Activated T-helper 2 cell treated with anti-CD3 and anti-CD28 coated beads, Interferon-gamma antibody, Interleukin-2, Interleukin-4, amounts not matched to agents 10 μg/mL and 5 μg/mL and 100 μg/mL, durations not matched to agents 14 hours and 24 hours and 36 hours (primary cell): ENCODE results near the gene WBP2NL. TPM values are rescaled to one million over a fixed set of nuclear protein-coding genes. Genes with fewer than 3 reads are reported as not detected.

ENCODE experiments used
- DNase-seq: peaks from one replicate; pipeline ENCODE4 v3.0.0; 2021; ENCODE audit warnings: low spot score
- H3K27ac Mint-ChIP-seq: one replicate; pipeline ENCODE4 v1.8.0; 2021; ENCODE audit warnings: mixed read lengths
- H3K27me3 Mint-ChIP-seq: one replicate; pipeline ENCODE4 v1.8.0; 2021; ENCODE audit warnings: low read depth, mixed read lengths
- H3K36me3 Mint-ChIP-seq: one replicate; pipeline ENCODE4 v1.8.0; 2021; ENCODE audit warnings: low read depth, mixed read lengths
- H3K4me1 Mint-ChIP-seq: one replicate; pipeline ENCODE4 v1.8.0; 2021; ENCODE audit warnings: low read depth, mixed read lengths
- H3K4me3 Mint-ChIP-seq: one replicate; pipeline ENCODE4 v1.8.0; 2021; ENCODE audit warnings: low read depth, mild to moderate bottlenecking, moderate library complexity, mixed read lengths
- H3K9me3 Mint-ChIP-seq: one replicate; pipeline ENCODE4 v1.8.0; 2021; ENCODE audit warnings: mixed read lengths
- intact Hi-C: fragments of 100-400 bp; cut with micrococcal nuclease; formaldehyde crosslinking; loops from one replicate; pipeline ENCODE4 v1.15.1; 2023
- total RNA-seq: library from RNA; stranded (reverse); gene quantifications from 2 replicates; pipeline ENCODE4 v1.2.3, GENCODE V29; 2022

The WBP2NL gene
- total RNA-seq, 1 donor from 2014 or later = 1.3 TPM

DNA sequence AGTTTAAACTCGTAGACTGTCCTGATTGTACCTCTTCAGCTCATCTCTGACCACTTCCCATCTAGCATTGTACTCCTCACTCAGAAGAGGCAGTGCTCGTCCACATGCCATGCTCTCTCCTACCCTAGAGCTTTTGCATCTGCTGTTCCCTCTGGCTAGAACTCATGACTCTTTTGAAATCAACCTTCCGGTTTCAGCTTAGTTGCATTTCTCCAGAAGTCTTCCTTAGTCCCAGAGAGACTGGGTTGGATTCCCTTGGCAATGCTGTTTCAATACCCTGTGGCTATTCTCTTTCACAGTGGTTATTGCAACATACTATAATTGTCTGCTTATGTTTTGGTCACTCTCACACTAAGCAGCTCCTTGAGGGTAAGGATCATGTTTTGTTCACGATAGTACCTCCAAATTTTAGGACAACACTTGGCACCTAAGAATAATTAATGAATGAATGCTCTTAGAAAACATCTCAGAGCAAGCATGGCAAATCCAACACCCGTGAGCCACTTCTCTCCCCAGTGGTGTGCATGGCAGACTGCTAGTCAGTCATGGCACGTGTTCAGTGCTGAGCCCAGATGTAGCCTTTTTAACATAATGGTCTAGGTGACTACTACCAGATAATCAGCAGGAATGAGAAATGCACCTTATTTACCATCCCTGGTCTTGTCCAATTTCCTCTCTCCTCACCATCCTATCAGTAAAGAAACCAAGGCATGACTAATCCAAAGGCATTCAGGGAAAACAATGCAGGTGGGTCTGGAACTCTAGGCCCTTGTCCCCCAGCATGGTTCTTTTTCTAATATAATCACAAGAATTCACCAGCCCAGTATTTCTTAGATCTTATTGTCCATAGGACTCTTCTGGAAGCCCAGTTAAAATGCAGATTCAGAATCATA lies 14.8 kb upstream of the WBP2NL start:
- Mint-ChIP-seq H3K27ac (no peak overlapping the region), H3K36me3 (no peaks in the 10 kb centered on the region), H3K4me1 (no peaks in the 10 kb centered on the region), H3K27me3 (no peaks in the 10 kb centered on the region), H3K9me3 (no peaks in the 10 kb centered on the region), H3K4me3 (no peak overlapping the region)
- intact Hi-C loops = no loop called here
- DNase-seq = no peak

DNA sequence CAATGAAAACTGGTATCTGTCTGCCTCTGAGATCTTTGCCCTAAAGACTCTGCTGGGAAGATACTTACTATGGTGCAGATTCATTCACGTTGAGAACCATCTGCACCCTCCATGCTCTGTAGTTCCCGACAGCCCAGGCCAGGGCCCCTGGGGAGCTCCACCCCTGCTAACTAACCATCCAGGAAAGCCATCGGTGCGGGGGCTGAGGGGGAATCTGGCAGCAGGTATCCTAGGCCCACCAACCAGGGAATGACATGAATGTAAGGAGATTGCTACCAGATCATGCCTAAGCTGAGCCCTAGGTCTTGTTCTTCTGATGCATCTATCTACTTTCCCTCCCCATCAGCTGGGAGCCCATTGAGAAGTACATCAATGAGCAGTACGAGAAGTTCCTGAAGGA lies 11.3 kb upstream of the WBP2NL start:
- Mint-ChIP-seq H3K4me3 (no peak overlapping the region), H3K27me3 (no peaks in the 10 kb centered on the region), H3K9me3 (no peaks in the 10 kb centered on the region), H3K36me3 (no peaks in the 10 kb centered on the region), H3K27ac (no peak overlapping the region), H3K4me1 (no peaks in the 10 kb centered on the region)
- no peak for DNase-seq
- intact Hi-C loops = no loop called here

DNA sequence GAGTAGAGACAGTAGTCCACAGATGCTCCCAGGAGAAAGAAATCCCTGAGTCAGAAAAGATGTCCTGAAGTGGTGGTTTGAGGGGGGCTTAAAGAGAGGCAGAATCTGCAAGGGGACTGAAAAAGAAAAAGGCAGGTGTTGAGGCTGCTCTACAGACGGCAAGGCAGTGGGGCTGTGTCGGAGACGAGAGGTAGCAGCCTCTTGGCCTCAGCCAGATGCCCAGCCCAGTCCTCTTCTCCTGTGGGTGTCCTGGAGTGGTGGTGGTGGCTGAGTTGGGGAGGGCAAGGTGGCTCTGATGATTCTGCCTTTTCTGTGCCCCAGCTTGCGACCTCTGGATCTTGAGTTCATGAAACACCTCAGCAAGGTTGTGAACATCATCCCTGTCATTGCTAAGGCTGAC lies 9.3 kb upstream of the WBP2NL start:
- Mint-ChIP-seq H3K27me3 (no peaks in the 10 kb centered on the region), H3K4me1 (no peaks in the 10 kb centered on the region), H3K27ac (no peak overlapping the region), H3K36me3 (no peaks in the 10 kb centered on the region), H3K9me3 (no peaks in the 10 kb centered on the region), H3K4me3 (no peak overlapping the region)
- no peak for DNase-seq
- intact Hi-C loops = no loop called here

DNA sequence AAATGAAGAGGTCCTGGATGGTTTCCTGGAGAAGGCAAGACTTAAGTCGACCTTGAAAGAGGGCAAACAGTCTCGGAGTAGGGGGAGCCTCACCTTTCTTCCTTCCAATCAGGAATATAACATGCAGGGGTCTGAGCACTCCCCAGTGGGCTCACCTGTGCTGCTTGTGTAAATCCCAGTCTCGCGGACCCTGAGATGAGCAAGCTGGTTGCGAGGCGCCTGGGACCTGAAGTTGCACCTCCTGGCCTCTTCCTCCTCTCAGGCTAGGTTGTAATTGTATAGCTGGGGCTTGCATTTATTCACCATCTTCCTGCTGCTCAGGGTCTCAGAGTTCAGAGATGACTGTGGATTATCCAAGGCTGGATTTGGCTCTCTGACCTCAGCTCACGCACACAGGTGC lies 7.5 kb upstream of the WBP2NL start:
- Mint-ChIP-seq H3K4me1 (peaks cover 2% of the 10 kb centered on the region), H3K36me3 (no peaks in the 10 kb centered on the region), H3K4me3 (no peak overlapping the region), H3K27ac (no peak overlapping the region), H3K9me3 (no peaks in the 10 kb centered on the region), H3K27me3 (no peaks in the 10 kb centered on the region)
- DNase-seq = no peak
- intact Hi-C loops = no loop called here

DNA sequence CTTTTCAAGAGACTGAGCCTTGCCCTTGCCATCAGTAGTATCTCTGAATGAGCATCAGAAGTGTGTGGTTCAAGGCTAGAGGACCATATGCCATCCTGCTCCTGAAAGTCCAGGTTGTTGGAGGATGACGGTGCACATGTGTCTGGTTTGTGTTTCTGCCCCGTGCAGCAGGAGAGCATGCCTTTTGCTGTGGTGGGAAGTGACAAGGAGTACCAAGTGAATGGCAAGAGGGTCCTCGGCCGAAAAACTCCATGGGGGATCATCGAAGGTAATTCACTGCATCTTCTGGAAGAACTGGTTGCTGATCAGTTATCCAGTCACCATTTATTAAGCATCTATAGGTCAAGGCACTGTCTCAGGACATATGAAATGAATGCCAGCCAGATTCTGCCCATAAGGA lies 6.1 kb upstream of the WBP2NL start:
- no peaks in the 10 kb centered on the region for H3K36me3 Mint-ChIP-seq
- H3K4me1 Mint-ChIP-seq = peaks cover 3% of the 10 kb centered on the region
- H3K27ac Mint-ChIP-seq = no peak overlapping the region
- no peaks in the 10 kb centered on the region for H3K9me3 Mint-ChIP-seq
- no peaks in the 10 kb centered on the region for H3K27me3 Mint-ChIP-seq
- intact Hi-C loops = no loop called here
- no peak overlapping the region for H3K4me3 Mint-ChIP-seq
- DNase-seq = no peak

DNA sequence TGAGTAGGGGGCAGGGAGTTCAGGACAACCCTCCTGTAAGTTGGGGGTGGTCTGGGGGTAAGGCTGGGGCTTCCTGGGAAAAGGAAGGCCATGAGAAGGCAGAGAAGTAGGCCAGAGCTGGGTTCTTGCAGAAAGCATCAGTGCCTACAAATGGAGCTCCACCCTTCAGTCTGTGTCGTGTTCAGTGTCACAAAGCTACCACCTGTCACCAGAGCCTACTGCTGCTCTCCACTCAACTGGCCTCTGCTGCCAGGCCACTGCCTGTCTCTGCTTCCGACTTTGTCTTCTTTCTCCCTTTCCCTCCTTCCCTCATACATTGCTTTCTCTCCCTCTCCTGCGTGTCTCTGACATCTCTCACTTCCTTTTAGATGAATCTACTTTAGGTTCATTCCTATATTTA lies 3.4 kb upstream of the WBP2NL start:
- Mint-ChIP-seq H3K36me3 (peaks cover 9% of the 10 kb centered on the region), H3K9me3 (peaks cover 8% of the 10 kb centered on the region), H3K4me3 (no peak overlapping the region), H3K27ac (no peak overlapping the region), H3K4me1 (peaks cover 19% of the 10 kb centered on the region), H3K27me3 (no peaks in the 10 kb centered on the region)
- no peak for DNase-seq
- intact Hi-C loops = loop anchor here (5.0 kb wide), 1 partner anchor 77 kb away; the partner anchor contains the start of genes NAGA and PHETA2

DNA sequence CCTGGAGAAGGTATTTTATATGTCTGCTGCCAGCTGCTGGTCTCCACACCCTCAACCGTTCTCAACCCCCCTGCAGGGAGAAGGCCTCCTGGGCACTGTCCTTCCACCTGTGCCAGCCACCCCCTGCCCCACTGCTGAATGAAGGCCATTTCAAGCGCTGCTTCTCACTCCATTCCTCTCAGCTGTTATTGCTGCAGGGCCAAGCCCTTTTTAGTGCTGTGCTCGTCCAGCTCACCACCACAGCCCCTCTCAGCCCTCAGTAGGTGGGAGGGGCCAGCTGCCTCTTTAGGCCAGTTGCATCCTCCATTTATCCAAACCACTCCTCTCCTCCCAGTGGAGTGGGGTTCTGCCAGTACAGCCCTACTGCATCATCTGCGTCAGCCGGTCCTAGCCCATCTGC lies 1.8 kb upstream of the WBP2NL start:
- intact Hi-C loops = loop anchor here (5.0 kb wide), 1 partner anchor 75 kb away; the partner anchor contains the start of genes NAGA and PHETA2
- Mint-ChIP-seq H3K36me3 (peaks cover 22% of the 10 kb centered on the region), H3K4me1 (peaks cover 24% of the 10 kb centered on the region)

DNA sequence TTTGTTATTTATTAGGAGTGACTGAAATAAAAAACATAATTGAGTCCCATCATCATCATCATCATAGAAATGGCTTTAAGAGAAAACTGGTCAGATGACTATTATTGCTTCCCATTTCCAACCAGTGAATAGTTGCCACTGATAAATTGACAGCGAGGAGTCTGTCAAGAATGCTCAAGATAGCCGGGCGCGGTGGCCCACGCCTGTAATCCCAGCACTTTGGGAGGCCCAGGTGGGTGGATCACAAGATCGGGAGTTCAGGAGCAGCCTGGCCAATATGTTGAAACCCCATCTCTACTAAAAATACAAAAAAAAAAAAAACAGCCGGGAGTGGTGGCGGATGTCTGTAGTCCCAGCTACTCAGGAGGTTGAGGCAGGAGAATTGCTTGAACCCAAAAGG lies 1.9 kb downstream of the WBP2NL start:
- Mint-ChIP-seq H3K9me3 (peaks cover 13% of the 10 kb centered on the region), H3K36me3 (peaks cover 25% of the 10 kb centered on the region), H3K27ac (no peak overlapping the region), H3K4me1 (peaks cover 25% of the 10 kb centered on the region), H3K4me3 (peak overlapping the region; percentile 69), H3K27me3 (no peaks in the 10 kb centered on the region)
- DNase-seq = no peak
- intact Hi-C loops = no loop called here

More for the DNA sequence above, 1.8 kb upstream of the WBP2NL start:
- DNase-seq = no peak
- H3K27me3 Mint-ChIP-seq = no peaks in the 10 kb centered on the region
- H3K27ac Mint-ChIP-seq = no peak overlapping the region
- H3K4me3 Mint-ChIP-seq = no peak overlapping the region
- peaks cover 11% of the 10 kb centered on the region for H3K9me3 Mint-ChIP-seq

DNA sequence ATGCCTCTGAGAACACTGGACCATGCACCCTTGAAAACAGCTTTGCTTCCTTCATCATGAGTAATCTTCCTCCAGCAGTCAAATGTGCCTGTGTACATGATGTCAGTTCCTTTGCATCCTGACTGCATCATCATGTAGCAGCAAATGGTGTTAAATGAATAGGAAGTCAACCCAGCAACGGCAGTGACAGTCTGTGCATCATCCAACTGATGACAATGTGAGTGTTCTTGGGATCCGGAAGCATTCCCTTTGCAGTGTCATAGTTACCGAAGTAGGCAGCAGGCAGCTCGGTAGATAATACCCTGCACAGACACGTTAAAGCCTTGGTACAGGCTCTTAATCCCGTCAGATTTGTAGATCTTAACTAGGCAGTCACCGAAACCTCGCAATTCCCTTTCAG lies 2.5 kb downstream of the WBP2NL start:
- peaks cover 13% of the 10 kb centered on the region for H3K9me3 Mint-ChIP-seq
- peaks cover 25% of the 10 kb centered on the region for H3K36me3 Mint-ChIP-seq
- H3K4me1 Mint-ChIP-seq = peaks cover 29% of the 10 kb centered on the region
- DNase-seq = no peak
- no peak overlapping the region for H3K27ac Mint-ChIP-seq
- no peaks in the 10 kb centered on the region for H3K27me3 Mint-ChIP-seq
- H3K4me3 Mint-ChIP-seq = no peak overlapping the region
- intact Hi-C loops = no loop called here

DNA sequence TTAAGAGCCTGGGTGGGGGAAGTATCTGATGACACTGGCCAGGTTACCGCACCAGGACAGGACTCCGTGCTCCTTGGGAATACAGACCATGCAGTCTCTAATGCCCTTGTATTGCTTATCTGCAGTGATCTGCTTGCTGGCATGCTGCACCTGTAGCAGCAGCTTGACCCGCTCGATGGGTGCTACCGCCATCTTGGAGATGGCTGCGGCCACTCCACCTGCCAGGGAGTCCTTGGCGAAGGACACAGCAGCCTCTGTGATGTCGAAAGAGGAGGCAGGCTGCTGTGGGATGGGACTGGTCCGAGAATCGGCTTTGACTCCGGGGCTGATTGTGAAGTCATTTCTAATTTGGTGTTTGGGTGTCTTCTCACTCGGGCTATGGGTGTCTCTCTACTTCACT lies 3.1 kb downstream of the WBP2NL start:
- Mint-ChIP-seq H3K36me3 (peaks cover 25% of the 10 kb centered on the region), H3K27ac (no peak overlapping the region), H3K9me3 (peaks cover 13% of the 10 kb centered on the region), H3K4me3 (no peak overlapping the region), H3K27me3 (no peaks in the 10 kb centered on the region), H3K4me1 (peaks cover 29% of the 10 kb centered on the region)
- no peak for DNase-seq
- intact Hi-C loops = no loop called here

DNA sequence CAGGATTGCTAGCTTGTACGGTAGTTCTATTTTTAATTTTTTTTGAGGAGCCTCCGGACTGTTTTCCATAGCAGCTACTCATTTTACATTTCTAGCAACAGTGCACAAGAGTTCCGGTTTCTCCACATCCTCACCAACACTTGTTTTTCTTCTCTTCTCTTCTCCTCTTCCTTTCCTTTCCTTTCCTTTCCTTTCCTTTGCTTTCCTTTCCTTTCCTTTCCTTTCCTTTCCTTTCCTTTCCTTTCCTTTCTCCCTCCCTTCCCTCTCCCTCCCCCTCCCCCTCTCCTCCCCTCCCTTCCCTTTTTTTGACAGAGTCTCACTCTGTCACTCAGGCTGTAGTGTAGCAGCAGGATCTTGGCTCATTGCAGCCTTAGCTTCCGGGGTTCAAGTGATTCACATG lies 9.3 kb downstream of the WBP2NL start:
- peaks cover 3% of the 10 kb centered on the region for H3K36me3 Mint-ChIP-seq
- peaks cover 2% of the 10 kb centered on the region for H3K27me3 Mint-ChIP-seq
- intact Hi-C loops = no loop called here
- no peak overlapping the region for H3K4me3 Mint-ChIP-seq
- H3K4me1 Mint-ChIP-seq = peaks cover 11% of the 10 kb centered on the region
- H3K27ac Mint-ChIP-seq = no peak overlapping the region
- DNase-seq = no peak
- H3K9me3 Mint-ChIP-seq = peaks cover 32% of the 10 kb centered on the region

DNA sequence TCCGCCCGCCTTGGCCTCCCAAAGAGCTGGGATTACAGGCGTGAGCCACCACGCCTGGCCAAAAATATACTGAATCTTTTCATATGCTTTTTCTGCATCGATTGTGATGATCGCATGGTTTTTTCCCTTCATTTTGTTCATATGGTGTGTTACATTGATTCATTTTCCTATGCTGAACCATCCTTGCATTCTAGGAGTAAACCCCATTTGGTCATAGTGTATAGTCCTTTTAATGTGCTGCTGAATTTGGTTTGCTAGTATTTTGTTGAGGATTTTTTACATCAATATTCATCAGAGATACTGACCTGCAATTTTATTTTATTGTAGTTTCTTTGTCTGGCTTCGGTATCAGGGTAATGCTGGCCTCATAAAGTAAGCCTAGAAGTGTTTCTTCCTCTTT lies 12.2 kb downstream of the WBP2NL start:
- DNase-seq = no peak
- intact Hi-C loops = no loop called here
- Mint-ChIP-seq H3K9me3 (peaks cover 32% of the 10 kb centered on the region), H3K36me3 (peaks cover 7% of the 10 kb centered on the region), H3K27ac (no peak overlapping the region), H3K27me3 (peaks cover 2% of the 10 kb centered on the region), H3K4me3 (no peak overlapping the region), H3K4me1 (peaks cover 7% of the 10 kb centered on the region)

DNA sequence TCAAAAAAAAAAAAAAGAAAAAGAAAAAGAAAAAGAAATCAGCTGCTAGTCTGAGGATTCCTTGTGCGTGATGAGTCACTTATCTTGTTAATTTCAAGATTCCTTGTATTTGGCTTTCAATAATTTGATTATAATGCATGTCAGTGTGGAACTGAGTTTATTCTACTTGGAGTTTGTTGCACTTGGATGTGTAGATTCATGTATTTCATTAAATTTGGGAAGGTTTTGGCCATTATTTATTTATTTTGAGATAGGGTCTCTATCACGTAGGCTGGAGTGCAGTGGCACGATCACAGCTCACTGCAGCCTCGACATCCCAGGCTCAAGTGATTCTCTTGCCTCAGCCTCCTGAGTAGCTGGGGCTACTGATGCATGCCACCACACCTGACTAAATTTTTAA lies 14.8 kb downstream of the WBP2NL start:
- no peaks in the 10 kb centered on the region for H3K4me1 Mint-ChIP-seq
- intact Hi-C loops = no loop called here

More for the DNA sequence above, 14.8 kb downstream of the WBP2NL start:
- Mint-ChIP-seq H3K27me3 (peaks cover 10% of the 10 kb centered on the region), H3K36me3 (peaks cover 3% of the 10 kb centered on the region), H3K27ac (no peak overlapping the region), H3K4me3 (no peak overlapping the region), H3K9me3 (peaks cover 25% of the 10 kb centered on the region)
- DNase-seq = no peak
